ENCODE measurements around the gene LDLRAP1. TPM values are rescaled to one million over a fixed set of nuclear protein-coding genes. Genes with fewer than 3 reads are reported as not detected.

The LDLRAP1 gene
- total RNA-seq, 2 donors from 2014 or later, result 9.5 to 10.3 TPM

DNA sequence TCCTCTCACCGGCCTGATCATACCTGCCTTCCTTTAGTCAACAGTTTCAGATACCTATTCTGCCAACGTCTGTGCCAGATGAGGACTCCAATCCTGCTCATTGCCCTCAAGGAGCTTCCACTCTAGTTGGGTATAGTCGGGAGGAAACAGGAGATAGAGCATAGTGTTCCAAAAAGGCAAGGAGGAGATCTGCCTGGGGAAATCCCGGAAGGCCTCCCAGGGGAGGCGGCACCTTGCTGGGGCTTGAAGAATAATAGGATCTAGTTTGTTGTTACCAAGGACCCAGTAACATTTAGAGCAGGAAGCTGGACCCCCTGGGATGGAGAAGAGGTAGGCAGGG, 12.3 kb downstream of the LDLRAP1 start:
- ATAC-seq (no peak), DNase-seq (no peak)
- intact Hi-C loops (cut with DNase I), result no loop called here

DNA sequence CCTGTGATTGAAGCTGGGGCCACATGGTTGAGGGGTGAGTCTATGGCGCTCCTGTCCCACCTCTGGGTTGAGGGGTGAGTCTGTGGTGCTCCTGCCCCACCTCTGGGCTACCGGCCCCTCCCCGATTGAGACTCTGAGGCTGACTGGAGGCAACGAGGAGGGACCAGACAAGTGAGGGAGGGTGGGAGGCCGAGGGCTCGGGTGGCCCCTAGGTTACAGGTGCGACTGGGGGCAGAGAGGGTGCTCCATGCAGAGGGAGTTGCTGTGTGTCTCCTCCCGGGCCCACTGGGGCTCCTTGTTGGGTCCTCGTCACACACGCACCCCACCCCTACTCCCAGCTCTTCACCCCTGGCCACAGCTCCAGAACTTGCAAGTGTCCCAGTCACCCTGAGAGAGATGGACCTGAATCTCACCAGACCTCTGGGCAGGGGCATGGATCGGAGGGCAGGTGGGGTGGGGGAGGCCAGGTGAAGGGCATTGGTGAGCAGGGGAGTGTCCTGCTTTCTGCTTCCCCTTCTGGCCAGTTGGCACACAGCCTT, 12.8 kb downstream of the LDLRAP1 start:
- intact Hi-C loops (cut with DNase I), result no loop called here
- DNase-seq (no peak), ATAC-seq (no peak)

DNA sequence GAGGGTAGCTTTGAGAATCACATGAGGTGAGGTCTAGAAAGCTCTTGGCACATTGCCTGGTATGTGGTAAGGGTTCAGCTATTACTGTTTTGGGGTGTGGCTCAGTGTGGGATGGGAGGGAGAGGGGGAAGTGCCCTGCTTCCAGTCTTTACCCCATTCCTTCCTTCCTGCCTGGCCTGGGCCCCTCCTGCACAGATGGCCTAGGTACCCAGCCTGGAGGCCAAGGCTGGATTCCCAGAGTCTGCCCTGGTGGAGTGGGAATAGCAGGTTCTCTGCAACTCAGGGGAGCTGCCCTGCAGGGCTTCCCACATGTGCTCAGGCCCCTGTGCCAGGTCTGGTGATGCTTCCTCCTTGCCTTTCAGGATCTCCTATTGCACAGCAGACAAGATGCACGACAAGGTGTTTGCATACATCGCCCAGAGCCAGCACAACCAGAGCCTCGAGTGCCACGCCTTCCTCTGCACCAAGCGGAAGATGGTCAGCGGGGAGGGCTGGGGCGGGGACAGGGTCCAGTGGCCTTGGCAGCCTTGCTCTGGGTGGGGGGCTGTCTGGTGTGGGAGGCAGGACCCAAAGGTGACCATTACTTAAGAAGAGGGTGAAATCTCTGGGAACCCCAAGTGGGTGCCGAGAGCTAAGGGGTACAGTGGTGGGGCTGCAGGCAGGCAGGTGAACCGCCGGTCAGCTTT, 13.5 kb downstream of the LDLRAP1 start:
- peak; percentile 22 to 44 for ATAC-seq
- intact Hi-C loops (cut with DNase I), result no loop called here

DNA sequence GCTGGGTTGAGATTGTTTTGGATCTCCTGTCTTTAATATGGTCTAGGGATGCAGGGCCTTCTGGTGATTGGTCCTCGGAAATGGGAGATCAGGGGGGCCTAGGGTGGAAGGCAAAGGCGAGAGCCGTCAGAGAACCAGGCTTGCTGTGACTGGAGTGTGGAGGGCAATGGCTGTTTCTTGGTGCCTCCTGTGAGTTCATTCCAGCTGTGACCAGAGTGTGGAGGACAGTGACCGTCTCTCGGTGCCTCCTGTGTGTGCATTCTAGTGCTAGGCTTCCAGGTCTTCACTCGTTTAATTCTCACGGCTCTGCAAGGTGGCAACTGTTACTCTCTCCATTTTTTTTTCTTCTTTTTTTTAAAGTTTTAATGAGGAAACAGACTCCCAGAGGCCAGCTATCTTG, 14.1 kb downstream of the LDLRAP1 start:
- intact Hi-C loops (cut with DNase I), result no loop called here
- ATAC-seq (no peak), DNase-seq (no peak)

More for the DNA sequence above, 13.5 kb downstream of the LDLRAP1 start:
- DNase-seq, result no peak

DNA sequence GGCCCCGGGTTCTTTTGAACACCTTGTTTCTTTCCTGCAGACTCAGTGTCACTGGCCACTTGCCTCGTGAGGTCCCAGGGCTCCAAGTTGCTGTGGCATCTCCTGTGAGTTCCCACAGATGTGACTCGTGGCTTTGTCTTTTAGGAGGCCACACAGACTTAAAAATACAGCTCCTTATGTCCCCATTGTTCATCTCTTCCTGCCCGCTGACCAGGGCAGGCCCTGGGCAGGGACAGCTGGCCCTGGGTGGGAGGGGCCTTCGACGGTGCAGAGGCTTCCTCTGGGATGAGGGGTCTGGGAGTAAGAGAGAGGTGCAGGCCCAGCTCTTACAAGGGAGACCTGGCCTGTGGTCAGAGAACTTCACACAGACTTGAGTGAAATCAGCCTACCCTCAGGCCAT, 15.6 kb downstream of the LDLRAP1 start:
- DNase-seq (no peak), ATAC-seq (no peak)
- intact Hi-C loops (cut with DNase I), result no loop called here

DNA sequence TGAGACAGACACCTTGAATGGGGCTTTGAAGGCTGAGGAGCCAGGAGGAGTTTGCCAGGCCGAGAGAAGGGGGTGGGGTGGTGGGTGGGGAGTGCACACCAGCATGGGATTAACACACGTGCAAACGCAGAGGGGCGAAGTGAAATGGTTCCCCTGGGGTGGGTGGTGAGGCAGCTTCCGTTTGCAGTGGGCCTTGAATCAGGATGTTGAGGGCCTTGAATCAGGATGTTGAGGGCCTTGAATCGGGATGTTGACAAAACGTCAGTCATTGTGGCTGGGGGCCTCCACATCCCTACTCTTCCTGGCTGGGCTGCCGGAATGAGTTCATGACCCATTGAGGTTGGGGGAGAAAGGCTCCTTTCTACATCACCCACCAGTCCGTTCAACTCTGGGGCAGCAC, 16.6 kb downstream of the LDLRAP1 start:
- ATAC-seq, result no peak
- no peak for DNase-seq
- intact Hi-C loops (cut with DNase I), result no loop called here

DNA sequence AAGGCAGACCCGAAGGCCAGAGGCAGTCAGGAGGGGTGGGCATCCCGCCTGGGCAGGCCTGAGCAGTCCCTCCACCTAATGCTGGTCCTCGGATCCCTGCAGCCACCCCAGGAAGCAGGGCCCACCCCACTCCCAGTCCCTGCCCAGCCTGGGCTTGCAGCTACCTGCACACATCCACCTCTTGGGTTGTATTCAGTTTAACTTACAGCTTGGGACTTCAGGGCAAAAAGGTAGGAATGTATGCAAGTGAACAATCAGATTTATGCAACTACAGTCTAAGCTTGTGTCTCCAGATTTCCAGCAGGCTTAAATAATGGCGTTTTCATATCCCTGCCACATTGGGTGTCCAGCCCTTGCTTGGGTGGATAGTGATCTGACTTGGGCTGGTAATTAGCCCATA, 17.4 kb downstream of the LDLRAP1 start:
- intact Hi-C loops (cut with DNase I), result no loop called here
- no peak for ATAC-seq
- no peak for DNase-seq

DNA sequence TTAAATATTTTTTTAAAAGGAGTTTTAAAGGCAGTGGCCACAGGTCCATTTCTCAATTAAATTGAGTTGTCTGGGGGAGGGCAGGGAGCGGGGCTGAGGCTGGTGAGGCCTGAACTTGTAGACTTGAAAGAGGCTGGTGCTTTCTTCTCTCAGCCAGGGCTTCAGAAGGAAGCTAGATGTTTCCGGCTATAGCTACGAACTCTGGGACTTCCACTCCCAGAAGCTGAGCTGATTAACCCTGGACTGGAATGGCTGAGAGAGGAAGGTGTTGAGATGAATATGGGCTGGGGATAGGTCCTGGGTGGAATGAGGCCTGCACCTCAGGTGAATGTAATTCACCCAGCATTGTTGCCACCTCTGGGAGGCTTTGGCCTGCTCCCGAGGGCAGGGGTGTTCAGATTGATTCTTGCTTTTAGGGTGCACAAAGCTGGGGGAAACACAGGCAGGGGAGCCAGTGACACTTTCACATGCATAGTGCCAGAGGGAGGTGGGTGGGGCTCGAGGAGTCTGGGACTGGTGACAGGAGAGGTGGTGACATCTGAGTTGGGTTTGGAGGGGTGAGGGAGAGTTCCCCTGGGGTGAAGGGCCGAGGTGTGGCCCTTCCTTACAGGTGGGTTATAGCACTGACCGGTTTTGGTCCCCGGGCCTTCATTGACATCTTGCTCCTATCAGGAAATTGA, 18.2 kb downstream of the LDLRAP1 start:
- no peak for DNase-seq
- ATAC-seq, result no peak
- intact Hi-C loops (cut with DNase I), result no loop called here

DNA sequence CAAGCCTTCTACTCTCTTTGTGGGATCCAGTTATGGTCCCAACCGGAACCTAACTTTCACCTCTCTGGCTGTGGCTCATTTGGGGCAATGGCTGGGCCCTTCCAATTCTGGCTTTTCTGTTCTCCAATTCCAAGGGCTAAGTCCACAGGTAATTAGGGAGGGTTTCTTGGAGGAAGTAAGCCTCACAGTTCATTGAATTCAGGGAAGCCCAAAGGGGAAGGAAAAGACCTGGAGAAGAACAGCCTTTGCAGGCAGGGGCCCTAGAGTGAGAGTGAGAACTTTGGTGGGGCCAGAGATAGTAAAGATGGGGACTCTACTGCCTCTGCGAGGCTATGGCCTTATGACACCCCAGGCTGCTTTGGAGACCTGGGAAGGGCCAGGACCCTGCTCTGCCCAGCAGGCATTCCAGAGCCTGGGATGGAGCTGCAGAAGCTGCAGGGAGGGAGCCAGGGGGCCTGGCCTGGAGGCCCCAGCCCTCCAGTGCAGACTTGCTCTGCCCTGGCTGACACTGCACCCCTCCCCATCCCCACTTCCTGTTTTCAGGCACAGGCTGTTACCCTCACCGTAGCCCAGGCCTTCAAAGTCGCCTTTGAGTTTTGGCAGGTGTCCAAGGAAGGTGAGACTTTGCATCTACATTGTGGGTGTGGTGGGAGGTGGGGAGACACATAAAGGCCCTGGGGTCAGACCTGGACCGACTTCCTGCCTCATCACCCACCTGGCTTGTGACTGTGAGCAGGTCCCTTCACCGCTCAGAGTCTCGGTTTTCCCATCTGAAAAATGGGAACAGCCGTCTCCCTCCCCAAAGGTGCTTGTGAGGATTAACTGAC, 18.9 kb downstream of the LDLRAP1 start:
- DNase-seq, result no peak
- peak; percentile 10 to 45 for ATAC-seq
- intact Hi-C loops (cut with DNase I), result no loop called here

DNA sequence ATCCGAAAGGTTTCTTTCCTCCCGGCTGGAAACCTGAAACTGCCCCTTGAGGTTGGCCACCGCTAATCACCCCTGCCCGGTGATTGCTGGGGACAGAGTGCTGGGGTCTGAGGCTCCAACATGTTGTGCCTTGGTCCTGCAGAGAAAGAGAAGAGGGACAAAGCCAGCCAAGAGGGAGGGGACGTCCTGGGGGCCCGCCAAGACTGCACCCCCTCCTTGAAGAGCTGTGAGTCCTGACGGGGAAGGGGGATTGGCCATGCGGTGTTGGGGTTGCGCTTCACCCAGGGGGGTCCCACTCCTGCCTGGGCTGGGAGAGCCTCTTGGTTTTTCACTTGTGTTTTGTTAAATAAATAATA, 19.5 kb downstream of the LDLRAP1 start:
- intact Hi-C loops (cut with DNase I), result no loop called here

DNA sequence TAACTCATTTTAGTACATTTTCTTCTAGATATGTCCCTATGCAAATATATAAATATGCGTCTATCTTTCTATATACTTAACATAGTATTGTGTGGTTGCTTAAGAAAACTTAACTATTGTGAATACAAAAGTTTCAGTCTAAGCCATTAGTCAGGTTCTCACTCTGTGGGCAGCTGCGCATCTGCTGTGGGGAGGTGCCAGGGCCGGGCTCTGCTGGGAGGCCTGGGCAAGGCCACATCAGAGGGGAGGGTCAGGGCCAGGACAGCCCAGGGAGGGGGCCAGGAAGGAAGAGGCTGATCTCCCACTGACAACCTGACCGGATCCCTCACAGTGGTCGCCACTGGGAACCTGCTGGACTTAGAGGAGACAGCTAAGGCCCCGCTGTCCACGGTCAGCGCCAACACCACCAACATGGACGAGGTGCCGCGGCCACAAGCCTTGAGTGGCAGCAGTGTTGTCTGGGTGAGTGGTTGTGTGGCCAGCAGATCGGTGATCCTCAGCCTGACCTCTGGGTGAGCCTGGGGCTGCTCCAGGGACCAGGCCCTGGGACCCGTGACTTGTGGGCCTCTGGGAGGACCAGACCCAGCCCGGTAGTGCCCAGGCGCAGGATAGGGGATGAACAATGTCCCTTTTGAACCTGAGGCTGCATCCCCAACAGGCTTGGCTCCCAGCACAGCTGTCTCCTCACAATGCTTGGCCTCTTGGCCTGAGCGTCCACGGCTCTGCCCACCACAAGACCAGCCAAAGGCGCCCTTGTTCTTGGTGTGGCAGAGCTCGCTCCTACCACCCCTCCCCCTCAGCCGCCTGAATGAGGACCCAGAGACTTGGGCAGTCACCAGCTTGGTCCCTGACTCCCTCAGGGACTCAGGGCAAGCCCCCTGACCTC, 20.2 kb downstream of the LDLRAP1 start:
- intact Hi-C loops (cut with DNase I), result no loop called here
- no peak for ATAC-seq
- DNase-seq, result no peak

More for the DNA sequence above, 19.5 kb downstream of the LDLRAP1 start:
- DNase-seq (no peak), ATAC-seq (no peak)

DNA sequence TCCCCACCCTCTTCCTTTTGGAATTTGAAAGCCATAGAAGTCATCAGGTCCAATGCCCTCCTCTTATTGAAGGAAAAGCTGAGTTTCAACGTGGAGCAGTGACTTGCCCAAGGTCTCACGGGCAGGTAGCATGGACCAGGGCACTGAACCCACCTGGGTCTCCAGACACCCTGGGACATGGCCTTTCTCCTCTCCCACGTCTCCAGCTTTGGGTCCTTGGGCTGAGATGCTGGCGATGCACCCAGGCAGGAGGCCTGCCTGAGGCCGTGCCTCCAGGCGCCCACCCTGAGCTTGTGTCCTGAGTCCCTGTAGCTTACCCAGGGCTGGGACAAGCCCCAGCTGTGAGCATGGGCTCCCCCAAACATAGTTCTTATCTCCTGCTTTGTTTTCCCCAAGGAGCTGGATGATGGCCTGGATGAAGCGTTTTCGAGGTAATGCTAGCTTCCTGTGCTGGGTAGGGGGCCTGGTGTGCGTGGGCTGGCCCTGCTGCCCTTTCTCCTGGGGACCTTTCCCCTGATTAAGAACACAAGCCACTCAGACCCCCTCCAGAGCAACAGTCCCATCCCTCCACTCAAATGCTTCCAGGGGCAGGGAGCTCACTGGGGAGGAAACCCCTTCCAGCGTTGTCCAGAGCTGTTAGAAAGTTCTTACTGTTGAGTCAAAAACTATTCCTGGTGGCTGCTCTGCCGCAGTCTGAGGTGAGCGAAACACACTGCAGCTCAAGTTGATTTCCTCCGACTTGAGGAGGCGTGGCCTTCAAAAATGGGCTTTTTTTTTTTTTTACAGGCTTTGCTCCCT, 21.6 kb downstream of the LDLRAP1 start:
- intact Hi-C loops (cut with DNase I), result no loop called here
- no peak for ATAC-seq
- DNase-seq, result no peak

DNA sequence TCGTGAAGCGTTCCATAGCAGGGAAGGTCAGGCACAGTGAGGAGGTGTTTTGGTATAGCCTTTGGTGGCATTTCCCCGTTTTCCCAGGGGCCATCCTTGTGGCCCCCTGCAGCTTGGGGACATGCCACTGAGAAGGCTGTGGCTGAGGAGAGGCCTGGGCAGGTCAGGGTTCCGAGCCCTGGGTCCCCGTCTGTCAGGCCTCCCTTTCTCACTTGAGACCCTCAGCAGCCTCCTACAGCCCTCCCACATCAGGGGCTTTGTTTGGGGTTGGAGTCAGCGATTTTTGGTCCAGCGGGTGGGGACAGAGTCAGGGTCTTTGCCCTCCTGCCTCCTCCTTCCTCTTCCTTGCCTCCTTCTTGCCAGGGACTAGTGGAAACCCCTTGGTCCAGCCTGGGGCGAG, 22.2 kb downstream of the LDLRAP1 start:
- intact Hi-C loops (cut with DNase I), result no loop called here
- ATAC-seq, result no peak
- no peak for DNase-seq

DNA sequence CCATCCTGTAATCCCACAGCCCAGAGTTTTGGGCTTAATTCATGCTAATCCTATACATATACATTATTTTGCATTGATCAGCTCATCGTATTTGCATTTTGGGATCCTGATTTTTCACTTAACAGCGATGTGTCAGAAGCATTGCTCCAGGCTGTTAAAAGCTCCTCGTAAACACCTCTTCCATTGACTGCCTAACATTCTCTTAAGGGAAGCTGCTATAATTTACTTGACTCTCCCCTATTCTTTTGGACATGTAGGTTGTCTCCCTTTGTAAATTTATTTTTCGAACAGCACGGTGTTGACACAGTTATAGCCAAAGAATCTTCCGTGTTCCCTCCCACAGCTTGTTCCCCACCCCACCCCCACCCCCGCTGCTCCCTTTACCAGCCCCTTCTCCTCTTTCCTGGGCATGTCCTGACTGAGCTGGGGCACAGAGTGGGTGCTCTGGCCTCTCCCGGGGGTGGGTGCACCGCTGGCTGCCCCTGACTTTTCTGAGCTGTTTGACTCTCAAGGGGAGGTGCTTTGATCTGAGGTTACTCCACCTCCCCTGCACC, 22.8 kb downstream of the LDLRAP1 start:
- DNase-seq (no peak), ATAC-seq (no peak)
- intact Hi-C loops (cut with DNase I), result no loop called here

DNA sequence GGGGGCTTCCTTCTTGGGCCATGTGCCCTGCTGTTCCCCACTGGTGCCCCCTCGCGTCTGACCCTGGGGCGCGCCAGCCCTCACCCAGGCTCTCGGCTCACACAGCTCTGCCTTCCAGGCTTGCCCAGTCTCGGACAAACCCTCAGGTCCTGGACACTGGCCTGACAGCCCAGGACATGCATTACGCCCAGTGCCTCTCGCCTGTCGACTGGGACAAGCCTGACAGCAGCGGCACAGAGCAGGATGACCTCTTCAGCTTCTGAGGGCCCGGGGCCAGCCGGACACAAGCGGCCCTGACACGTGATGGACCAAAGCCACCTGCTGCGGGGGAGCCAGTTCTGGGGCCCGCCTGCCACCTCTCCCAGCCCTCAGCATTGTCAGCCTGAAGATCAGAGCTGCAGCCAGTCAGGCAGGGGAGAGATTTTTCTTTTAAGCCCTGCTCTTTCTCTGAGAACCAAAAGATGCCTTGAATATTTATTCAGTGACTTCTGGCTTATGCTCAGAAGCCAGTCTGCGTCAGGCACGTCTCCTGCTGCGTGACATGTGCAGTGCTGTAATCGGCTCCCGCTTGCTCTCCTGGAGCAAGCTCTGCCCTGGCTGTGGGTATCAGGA, 23.4 kb downstream of the LDLRAP1 start:
- ATAC-seq, result peak; percentile 21 to 61
- DNase-seq, result no peak
- intact Hi-C loops (cut with DNase I), result no loop called here

DNA sequence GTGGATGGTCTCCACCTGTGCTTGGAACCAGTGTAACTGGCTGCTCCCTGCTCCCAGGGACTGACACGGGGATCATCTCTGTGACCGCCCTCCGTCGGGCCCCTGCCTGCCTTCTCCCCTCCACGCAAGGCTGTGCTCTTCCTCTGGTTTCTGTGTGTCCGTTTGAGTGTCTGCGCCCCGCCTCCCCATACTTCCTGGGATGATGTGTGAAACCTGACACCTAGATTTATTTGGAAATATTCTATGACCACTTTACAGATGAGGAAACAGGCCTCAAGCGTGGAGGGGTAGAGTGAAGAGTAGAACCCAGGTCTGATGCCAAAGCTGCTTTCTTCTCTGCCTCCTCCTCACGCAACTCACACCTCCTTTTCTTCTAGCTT, 24.3 kb downstream of the LDLRAP1 start:
- ATAC-seq (no peak), DNase-seq (no peak)
- intact Hi-C loops (cut with DNase I), result no loop called here

DNA sequence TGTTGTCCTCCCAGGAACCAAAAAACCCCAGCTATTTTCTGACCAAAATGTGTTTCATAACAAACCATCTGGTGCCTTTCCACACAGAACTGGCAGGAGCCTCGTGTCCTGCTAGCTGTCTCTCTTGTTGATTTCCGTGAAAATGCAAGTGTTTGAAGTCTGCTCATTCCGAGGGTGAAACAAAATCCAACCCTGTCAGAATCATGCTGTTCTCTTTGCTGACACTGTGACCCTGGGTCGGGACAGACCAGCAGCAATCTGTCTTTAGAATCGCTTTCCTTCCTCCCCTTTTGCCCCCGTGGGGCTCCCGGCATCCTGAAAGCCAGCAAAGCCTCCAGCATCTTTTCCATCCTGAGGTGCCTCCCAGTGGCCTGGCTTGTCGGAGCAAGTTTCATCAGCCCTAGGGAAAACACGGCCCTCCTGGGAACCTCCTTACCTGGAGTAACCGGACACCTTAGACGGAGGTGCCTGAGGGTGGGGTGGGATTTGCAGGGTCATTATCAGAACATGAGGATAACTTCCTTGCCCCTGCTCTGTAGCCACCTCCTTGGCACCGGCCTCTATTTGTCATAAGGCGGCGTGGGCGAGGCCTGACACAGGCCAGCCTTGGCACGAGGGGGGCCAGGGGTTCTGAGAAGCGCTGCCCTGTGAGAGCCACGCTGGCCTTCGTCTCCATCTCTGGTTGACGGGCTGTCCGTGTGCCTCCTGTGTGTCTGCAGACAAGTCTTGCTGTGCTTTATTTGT, 24.9 kb downstream of the LDLRAP1 start:
- intact Hi-C loops (cut with DNase I), result no loop called here

More for the DNA sequence above, 24.9 kb downstream of the LDLRAP1 start:
- ATAC-seq (peak; percentile 4 to 12), DNase-seq (peak; percentile 49)

Measured in left cardiac atrium (tissue), 4 donors.